Dermis blood vessel endothelial cell (primary cell): ENCODE measurements around the gene DNAJC16. TPM values are rescaled to one million over a fixed set of nuclear protein-coding genes. Genes with fewer than 3 reads are reported as not detected.
A peak's percentile ranks its signal among the peaks of the same experiment; 100 is the strongest.
"Not testable (repeated sequence)": the region's sequence is repeated elsewhere in the genome, so short reads cannot be mapped to it uniquely, and the experiment has no call there.

Experiments
- DNase-seq: peaks from one replicate; pipeline ENCODE4 v3.0.0; 2010
- total RNA-seq: library from RNA; depleted of rRNA; stranded (reverse); fragments of >200 nt; gene quantifications from 2 replicates; pipeline ENCODE4 v1.2.3, GENCODE V29; 2014

DNAJC16 gene
- total RNA-seq, 1 donor from 2014 or later = 15.1 TPM

GRCh38 chr1:15507278-15507677 is 19.4 kb upstream of the DNAJC16 start:
- DNase-seq = no peak

GRCh38 chr1:15508700-15509487 is 17.8 kb upstream of the DNAJC16 start:
- DNase-seq = no peak

- peak; percentile 32 for DNase-seq
Measured at GRCh38 chr1:15509586-15509985, 17.1 kb upstream of the DNAJC16 start.

GRCh38 chr1:15510611-15511405 is 15.8 kb upstream of the DNAJC16 start:
- DNase-seq = no peak

GRCh38 chr1:15513192-15513591 is 13.5 kb upstream of the DNAJC16 start:
- DNase-seq = no peak

- DNase-seq = no peak
Measured at GRCh38 chr1:15513919-15514318, 12.7 kb upstream of the DNAJC16 start.

- DNase-seq = not testable (repeated sequence)
Measured at GRCh38 chr1:15514557-15514956, 12.1 kb upstream of the DNAJC16 start.

GRCh38 chr1:15515022-15515663 is 11.5 kb upstream of the DNAJC16 start:
- DNase-seq = peak; percentile 29

- no peak for DNase-seq
Measured at GRCh38 chr1:15519625-15520024, 7.0 kb upstream of the DNAJC16 start.

- DNase-seq = not testable (repeated sequence)
Measured at GRCh38 chr1:15521206-15521906, 5.3 kb upstream of the DNAJC16 start.

GRCh38 chr1:15522551-15522950 is 4.1 kb upstream of the DNAJC16 start:
- DNase-seq = no peak

GRCh38 chr1:15523104-15524020 is 3.3 kb upstream of the DNAJC16 start:
- DNase-seq = no peak

- DNase-seq = no peak
Measured at GRCh38 chr1:15524021-15524282, 2.7 kb upstream of the DNAJC16 start, which contains the start of gene CASP9. Gene CASP9 (minus strand): TSS chr1:15524215. CDS start chr1:15524200, 15 bp downstream.

- DNase-seq = peak; percentile 100
Measured at GRCh38 chr1:15524283-15525049, 2.2 kb upstream of the DNAJC16 start.

GRCh38 chr1:15525050-15526020 is 1.3 kb upstream of the DNAJC16 start:
- DNase-seq = no peak

GRCh38 chr1:15526021-15526489 is 593 bp upstream of the DNAJC16 start:
- no peak for DNase-seq

GRCh38 chr1:15531003-15531402 is 4.4 kb downstream of the DNAJC16 start:
- no peak for DNase-seq

- DNase-seq = no peak
Measured at GRCh38 chr1:15531682-15532081, 5.0 kb downstream of the DNAJC16 start.

GRCh38 chr1:15538771-15539170 is 12.1 kb downstream of the DNAJC16 start:
- DNase-seq = no peak

GRCh38 chr1:15540186-15540585 is 13.5 kb downstream of the DNAJC16 start:
- no peak for DNase-seq
